ACC112 (cell line): ENCODE results near the gene KATNAL1.

Source experiments
- H2AFZ ChIP-seq: fragments of 200-600 bp; sonication (generic); one replicate; pipeline ENCODE4 v1.6.0; 2017; ENCODE audit warnings: antibody characterized with exemption, low read length; ENCODE audit not compliant: unreplicated experiment
- H3K27ac ChIP-seq: fragments of 200-600 bp; sonication (generic); 2 replicates; pipeline ENCODE4 v1.5.1; 2014; ENCODE audit warnings: low read depth, mild to moderate bottlenecking, antibody characterized with exemption, low read length, moderate library complexity
- H3K27me3 ChIP-seq: fragments of 200-600 bp; sonication (generic); 2 replicates; pipeline ENCODE4 v1.6.1; 2014; ENCODE audit warnings: mild to moderate bottlenecking, antibody characterized with exemption, low read length, moderate library complexity, mixed read lengths; ENCODE audit not compliant: insufficient read depth
- H3K36me3 ChIP-seq: fragments of 200-600 bp; sonication (generic); 2 replicates; pipeline ENCODE4 v1.6.1; 2016; ENCODE audit warnings: mild to moderate bottlenecking, antibody characterized with exemption, low read length, moderate library complexity, mixed read lengths; ENCODE audit not compliant: insufficient read depth
- H3K4me1 ChIP-seq: fragments of 200-600 bp; sonication (generic); one replicate; pipeline ENCODE4 v1.6.1; 2016; ENCODE audit warnings: low read length, mixed read lengths; ENCODE audit not compliant: insufficient read depth, unreplicated experiment, control insufficient read depth
- H3K4me3 ChIP-seq: fragments of 200-600 bp; sonication (generic); 2 replicates; pipeline ENCODE4 v1.5.1; 2014; ENCODE audit warnings: mild to moderate bottlenecking, low read depth, low read length
- H3K79me2 ChIP-seq: fragments of 200-600 bp; sonication (generic); one replicate; pipeline ENCODE4 v1.6.0; 2016; ENCODE audit warnings: low read length; ENCODE audit not compliant: control insufficient read depth, unreplicated experiment, insufficient read depth

The KATNAL1 gene

DNA sequence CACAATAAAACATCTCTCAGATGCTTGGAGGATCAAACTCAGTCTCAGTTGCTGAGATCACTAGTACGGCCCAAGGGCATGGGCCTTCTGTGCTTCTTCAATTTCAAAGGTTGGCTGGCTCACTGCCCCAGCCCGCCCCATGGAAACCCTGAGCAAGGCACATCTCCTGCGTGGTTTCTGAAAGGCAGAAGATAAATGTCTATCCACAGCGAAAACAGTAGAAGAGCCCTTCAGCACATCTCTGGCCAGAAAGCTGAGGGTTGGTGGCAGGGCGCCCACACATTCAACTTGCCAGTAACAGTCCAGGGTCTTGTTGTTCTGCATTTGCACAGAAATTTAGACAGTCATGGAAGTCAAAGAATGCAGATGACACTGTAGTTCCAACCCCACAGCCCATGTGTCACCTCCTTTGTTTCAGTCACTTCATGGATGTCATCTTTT lies 24.0 kb upstream of the KATNAL1 start:
- Histone ChIP-seq H3K4me1 (no peaks in the 10 kb centered on the region), H3K4me3 (no peak overlapping the region), H2AFZ (no peak overlapping the region)

GRCh38 chr13:30329009-30329585 lies 21.7 kb upstream of the KATNAL1 start:
- Histone ChIP-seq H3K27me3 (no peaks in the 10 kb centered on the region), H3K79me2 (no peaks in the 10 kb centered on the region), H3K4me3 (no peak overlapping the region), H3K27ac (no peak overlapping the region), H3K4me1 (no peaks in the 10 kb centered on the region), H2AFZ (no peak overlapping the region), H3K36me3 (no peaks in the 10 kb centered on the region)

More for the DNA sequence above, 24.0 kb upstream of the KATNAL1 start:
- Histone ChIP-seq H3K79me2 (no peaks in the 10 kb centered on the region), H3K27ac (no peak overlapping the region), H3K36me3 (no peaks in the 10 kb centered on the region), H3K27me3 (no peaks in the 10 kb centered on the region)

- H3K27ac ChIP-seq: no peak overlapping the region
- H3K4me3 ChIP-seq: no peak overlapping the region
- no peak overlapping the region for H2AFZ ChIP-seq
- H3K79me2 ChIP-seq: no peaks in the 10 kb centered on the region
- no peaks in the 10 kb centered on the region for H3K4me1 ChIP-seq
- H3K27me3 ChIP-seq: no peaks in the 10 kb centered on the region
- H3K36me3 ChIP-seq: no peaks in the 10 kb centered on the region
Observed at GRCh38 chr13:30325668-30326067, 18.3 kb upstream of the KATNAL1 start.

DNA sequence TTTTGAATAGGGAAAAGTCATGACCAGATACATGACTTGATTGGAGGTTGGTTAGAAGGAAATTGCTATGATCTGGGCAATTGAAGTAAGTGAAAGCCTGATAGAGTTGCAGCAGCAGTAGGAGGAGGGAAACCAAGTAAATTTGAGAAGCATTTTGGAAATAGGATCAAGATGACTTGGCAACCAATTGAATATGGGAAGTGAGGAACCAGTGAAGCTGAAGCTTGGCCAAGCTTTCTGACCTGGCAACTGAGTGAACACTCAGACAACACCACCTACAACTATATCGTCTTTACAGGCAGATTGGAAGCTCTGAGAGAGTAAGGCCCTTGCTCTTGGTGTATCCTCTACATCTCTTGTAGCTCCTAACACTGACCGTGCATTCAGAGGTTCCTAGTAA lies 16.2 kb upstream of the KATNAL1 start:
- no peaks in the 10 kb centered on the region for H3K27me3 ChIP-seq
- H3K36me3 ChIP-seq: no peaks in the 10 kb centered on the region
- no peaks in the 10 kb centered on the region for H3K4me1 ChIP-seq
- no peak overlapping the region for H3K27ac ChIP-seq
- no peak overlapping the region for H3K4me3 ChIP-seq
- no peaks in the 10 kb centered on the region for H3K79me2 ChIP-seq
- H2AFZ ChIP-seq: no peak overlapping the region

DNA sequence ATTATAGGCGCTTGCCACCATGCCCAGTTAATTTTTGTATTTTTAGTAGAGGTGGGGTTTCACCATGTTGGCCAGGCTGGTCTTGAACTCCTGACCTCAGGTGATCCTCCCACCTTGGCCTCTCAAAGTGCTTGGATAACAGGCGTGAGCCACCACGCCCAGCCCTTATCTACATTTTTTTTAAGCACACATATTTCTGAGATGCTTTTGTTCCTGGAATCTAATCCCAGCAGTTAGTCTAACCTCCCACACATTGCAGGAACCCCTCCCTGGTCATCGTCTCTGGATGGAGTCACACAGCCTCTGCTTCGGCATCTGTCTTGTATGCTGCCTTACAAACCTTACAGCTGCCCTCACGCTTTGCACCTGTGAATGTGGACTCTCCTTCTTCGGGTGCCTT lies 15.1 kb upstream of the KATNAL1 start:
- no peak overlapping the region for H2AFZ ChIP-seq
- H3K27me3 ChIP-seq: no peaks in the 10 kb centered on the region
- no peaks in the 10 kb centered on the region for H3K4me1 ChIP-seq
- H3K4me3 ChIP-seq: no peak overlapping the region
- no peak overlapping the region for H3K27ac ChIP-seq
- H3K36me3 ChIP-seq: no peaks in the 10 kb centered on the region
- H3K79me2 ChIP-seq: no peaks in the 10 kb centered on the region

- Histone ChIP-seq H2AFZ (no peak overlapping the region), H3K27ac (no peak overlapping the region), H3K36me3 (no peaks in the 10 kb centered on the region), H3K27me3 (no peaks in the 10 kb centered on the region), H3K4me1 (no peaks in the 10 kb centered on the region), H3K4me3 (no peak overlapping the region), H3K79me2 (peaks cover 1% of the 10 kb centered on the region)
Observed at GRCh38 chr13:30321256-30321655, 13.9 kb upstream of the KATNAL1 start.

DNA sequence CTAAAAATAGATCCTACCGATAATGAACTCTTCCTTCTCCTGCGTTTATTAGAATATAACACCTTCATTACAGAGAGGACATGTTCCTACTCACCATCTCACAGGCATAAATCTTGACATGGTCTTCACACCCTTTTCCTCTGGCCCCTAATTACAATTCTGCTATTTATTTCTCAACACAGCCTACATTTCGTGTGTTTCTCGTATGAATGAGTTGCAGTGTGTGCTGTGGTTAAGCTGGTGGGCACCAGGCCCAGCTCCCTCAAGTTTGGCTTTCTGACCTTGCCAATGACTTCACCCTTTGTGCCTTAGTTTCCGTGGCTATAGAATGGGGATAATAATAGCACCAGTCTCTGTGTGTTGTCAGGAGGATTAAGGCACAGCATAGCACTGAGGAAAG lies 12.3 kb upstream of the KATNAL1 start:
- H3K79me2 ChIP-seq: peaks cover 3% of the 10 kb centered on the region
- H3K27me3 ChIP-seq: no peaks in the 10 kb centered on the region
- H3K36me3 ChIP-seq: no peaks in the 10 kb centered on the region
- H3K4me1 ChIP-seq: no peaks in the 10 kb centered on the region
- H3K4me3 ChIP-seq: no peak overlapping the region
- no peak overlapping the region for H2AFZ ChIP-seq
- no peak overlapping the region for H3K27ac ChIP-seq

DNA sequence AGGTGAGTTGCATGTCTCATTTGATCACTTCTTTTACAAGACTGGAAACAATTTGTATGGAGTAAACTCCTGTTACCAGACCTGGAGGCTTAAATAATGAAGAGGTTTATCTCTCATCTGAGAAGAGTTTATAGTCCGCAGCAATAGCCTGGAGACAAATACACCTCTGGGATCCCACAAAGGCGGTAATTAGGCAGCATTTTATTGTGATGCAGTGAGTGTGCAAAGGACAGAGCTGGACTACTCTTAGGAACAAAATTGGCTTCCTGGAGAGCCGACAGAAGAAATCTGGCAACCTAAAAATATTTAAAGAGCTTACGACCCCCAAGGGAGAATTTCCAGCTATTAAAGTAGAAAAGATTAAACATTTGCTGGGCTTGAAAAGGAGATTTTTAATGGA lies 11.8 kb upstream of the KATNAL1 start:
- Histone ChIP-seq H3K27me3 (no peaks in the 10 kb centered on the region), H3K4me1 (no peaks in the 10 kb centered on the region), H2AFZ (no peak overlapping the region), H3K79me2 (peaks cover 3% of the 10 kb centered on the region), H3K36me3 (no peaks in the 10 kb centered on the region), H3K27ac (no peak overlapping the region), H3K4me3 (no peak overlapping the region)

- peaks cover 3% of the 10 kb centered on the region for H3K79me2 ChIP-seq
- H3K4me3 ChIP-seq: no peak overlapping the region
- H3K36me3 ChIP-seq: no peaks in the 10 kb centered on the region
- no peak overlapping the region for H2AFZ ChIP-seq
- no peak overlapping the region for H3K27ac ChIP-seq
- H3K4me1 ChIP-seq: peaks cover 11% of the 10 kb centered on the region
- no peaks in the 10 kb centered on the region for H3K27me3 ChIP-seq
Observed at GRCh38 chr13:30318026-30318425, 10.7 kb upstream of the KATNAL1 start.

- H2AFZ ChIP-seq: no peak overlapping the region
- H3K36me3 ChIP-seq: no peaks in the 10 kb centered on the region
- no peak overlapping the region for H3K27ac ChIP-seq
- no peak overlapping the region for H3K4me3 ChIP-seq
- H3K4me1 ChIP-seq: peaks cover 27% of the 10 kb centered on the region
- peaks cover 3% of the 10 kb centered on the region for H3K79me2 ChIP-seq
- H3K27me3 ChIP-seq: no peaks in the 10 kb centered on the region
Observed at GRCh38 chr13:30314562-30314961, 7.2 kb upstream of the KATNAL1 start.

DNA sequence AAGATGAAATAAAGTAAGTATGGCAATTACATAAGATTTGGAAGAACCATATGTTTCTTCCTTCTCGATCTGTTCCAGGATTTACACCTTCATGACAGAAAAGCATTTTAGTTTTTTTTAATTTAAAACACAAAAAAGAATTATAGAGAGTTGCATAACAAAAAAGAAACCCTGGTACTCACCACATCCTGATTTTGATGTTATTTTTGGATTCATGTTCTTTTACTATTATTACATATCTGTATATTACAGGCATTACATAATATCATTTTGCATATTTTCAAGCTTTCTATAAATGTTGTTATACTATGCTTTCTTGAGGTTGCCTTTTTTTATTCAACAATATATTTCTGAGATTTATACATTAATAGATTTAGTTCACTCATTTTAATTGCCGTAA lies 6.7 kb upstream of the KATNAL1 start:
- Histone ChIP-seq H3K27ac (no peak overlapping the region), H3K36me3 (no peaks in the 10 kb centered on the region), H3K79me2 (peaks cover 3% of the 10 kb centered on the region), H3K27me3 (no peaks in the 10 kb centered on the region), H2AFZ (no peak overlapping the region), H3K4me1 (peaks cover 27% of the 10 kb centered on the region), H3K4me3 (no peak overlapping the region)
